GM12878 (cell line): ENCODE results near the gene XPO5. TPM values are rescaled to one million over a fixed set of nuclear protein-coding genes. Genes with fewer than 3 reads are reported as not detected.

ENCODE experiments used
- CBFB ChIP-seq: IDR thresholded peaks from 2 replicates; pipeline ENCODE4 v1.6.1; 2016; ENCODE audit warnings: antibody characterized with exemption, low read depth
- CBX3 ChIP-seq: fragments of 200-600 bp; sonication (generic); IDR thresholded peaks from 2 replicates; pipeline ENCODE4 v1.6.1; 2016; ENCODE audit warnings: low read depth, borderline replicate concordance
- CBX5 ChIP-seq: sonication (generic); IDR thresholded peaks from 2 replicates; pipeline ENCODE4 v1.6.1; 2016; ENCODE audit warnings: low read depth, moderate library complexity, mild to moderate bottlenecking, inconsistent platforms
- ESRRA ChIP-seq: IDR thresholded peaks from 2 replicates; pipeline ENCODE4 v1.6.1; 2012; ENCODE audit warnings: mild to moderate bottlenecking, low read length, improper control_type of control experiment
- FOXK2 ChIP-seq: fragments of 450-650 bp; IDR thresholded peaks from 2 replicates; pipeline ENCODE4 v1.6.1; 2017; ENCODE audit warnings: mild to moderate bottlenecking, moderate library complexity
- HDAC2 ChIP-seq: fragments of 200-600 bp; sonication (generic); IDR thresholded peaks from 2 replicates; pipeline ENCODE4 v1.6.1; 2017
- HDAC6 ChIP-seq: fragments of 200-600 bp; sonication (generic); IDR thresholded peaks from one replicate; pipeline ENCODE4 v1.8.0; 2017; ENCODE audit warnings: antibody characterized with exemption; ENCODE audit not compliant: unreplicated experiment
- HDGF ChIP-seq: fragments of 450-650 bp; IDR thresholded peaks from 2 replicates; pipeline ENCODE4 v1.6.1; 2016; ENCODE audit warnings: antibody characterized with exemption
- HSF1 ChIP-seq: fragments of 150-350 bp; IDR thresholded peaks from 2 replicates; pipeline ENCODE4 v1.6.1; 2014; ENCODE audit warnings: mild to moderate bottlenecking, low read depth, low read length
- IKZF1 ChIP-seq: fragments of 450-650 bp; conservative IDR thresholded peaks from 2 replicates; pipeline ENCODE4 v1.6.1; 2017; ENCODE audit warnings: antibody characterized with exemption, mild to moderate bottlenecking
- JUND ChIP-seq: IDR thresholded peaks from 2 replicates; pipeline ENCODE4 v1.6.1; 2012; ENCODE audit warnings: low read depth, mild to moderate bottlenecking, low read length, improper control_type of control experiment, moderate library complexity
- MEF2A ChIP-seq: IDR thresholded peaks from 2 replicates; pipeline ENCODE4 v1.6.1; 2011; ENCODE audit warnings: low read depth, mild to moderate bottlenecking, low read length, moderate library complexity; ENCODE audit not compliant: insufficient read depth
- MYC ChIP-seq: IDR thresholded peaks from 2 replicates; pipeline ENCODE4 v1.6.1; 2011; ENCODE audit warnings: mild to moderate bottlenecking, low read length, moderate library complexity, inconsistent platforms; ENCODE audit not compliant: insufficient read depth, insufficient replicate concordance, insufficient read length, severe bottlenecking
- PAX5 ChIP-seq: IDR thresholded peaks from 2 replicates; pipeline ENCODE4 v1.6.1; 2011; ENCODE audit warnings: low read depth, low read length, borderline replicate concordance
- POLR2A ChIP-seq: IDR thresholded peaks from 2 replicates; pipeline ENCODE4 v1.6.1; 2011; ENCODE audit warnings: low read depth, mild to moderate bottlenecking, low read length
- RBBP5 ChIP-seq: fragments of 200-600 bp; sonication (generic); conservative IDR thresholded peaks from 2 replicates; pipeline ENCODE4 v1.6.1; 2016
- SP1 ChIP-seq: IDR thresholded peaks from one replicate; pipeline ENCODE4 v1.6.1; 2011; ENCODE audit warnings: low read depth, low read length
- SRF ChIP-seq, 2 experiments: IDR thresholded peaks; 2 replicates each; pipeline ENCODE4 v1.6.1; 2011; ENCODE audit warnings: low read depth in 2 of 2, low read length in 2 of 2, mild to moderate bottlenecking in 1 of 2, moderate library complexity in 1 of 2
- TARDBP ChIP-seq: IDR thresholded peaks from 2 replicates; pipeline ENCODE4 v1.6.1; 2016; ENCODE audit warnings: borderline replicate concordance
- USF2 ChIP-seq: IDR thresholded peaks from 2 replicates; pipeline ENCODE4 v1.6.1; 2011; ENCODE audit warnings: low read depth, low read length, improper control_type of control experiment, borderline replicate concordance
- WRNIP1 ChIP-seq: IDR thresholded peaks from 2 replicates; pipeline ENCODE4 v1.6.1; 2011; ENCODE audit warnings: low read depth, low read length, improper control_type of control experiment, borderline replicate concordance
- ZZZ3 ChIP-seq: IDR thresholded peaks from 2 replicates; pipeline ENCODE4 v1.6.1; 2011; ENCODE audit warnings: low read depth; ENCODE audit not compliant: control insufficient read depth, insufficient read length
- polyA plus RNA-seq, 11 experiments: library from polyadenylated mRNA; depleted of rRNA in 4 of 11; unstranded in 6 of 11; stranded (reverse) in 5 of 11; fragments of >200 nt; fragmentation: Nextera tagmentation in 4 of 11; fragmentation: Illumina TruSeq in 1 of 11; extraction: Ambion mirVana in 4 of 11; extraction: Trizol in 1 of 11; gene quantifications; 1 replicate in 1 of 11; 2 replicates in 10 of 11; pipeline versions ENCODE4 v1.2.1 to v1.2.3, GENCODE V29; 2011 to 2016; ENCODE audit warnings: inconsistent platforms in 2 of 11, missing spikeins in 2 of 11, low read depth in 1 of 11
- total RNA-seq, 4 experiments: library from RNA; depleted of rRNA in 3 of 4; stranded (reverse); fragments of >200 nt in 3 of 4; fragmentation: Illumina TruSeq in 1 of 4; extraction: Trizol in 1 of 4; gene quantifications; 2 replicates each; pipeline versions ENCODE4 v1.2.1 to v1.2.3, GENCODE V29; 2013 to 2021
- TF ChIP-seq, protein P1 (sequence below): fragments of 450-650 bp; IDR thresholded peaks from 2 replicates; pipeline ENCODE4 v1.6.1; 2017; ENCODE audit warnings: mild to moderate bottlenecking, low read depth, inconsistent platforms; ENCODE audit not compliant: poor library complexity, severe bottlenecking
- TF ChIP-seq, protein P2 (sequence below): fragments of 450-650 bp; IDR thresholded peaks from 2 replicates; pipeline ENCODE4 v1.6.1; 2017; ENCODE audit warnings: antibody characterized with exemption, mild to moderate bottlenecking, moderate library complexity

Gene XPO5
- total and polyA plus RNA-seq, 10 of the 15 experiments (the other 5 are each of a cell fraction or from before 2014, with no cell fraction given): 11.3 to 76.0 (median 41.6) TPM

- TF ChIP-seq SP1 (peak; percentile 7), POLR2A (peak; percentile 96), WRNIP1 (no peak; the same call in 1 of the 2 replicates), HDAC6 (no peak), MYC (peak; percentile 80), MEF2A (peak; percentile 62; the same call in 1 of the 2 replicates), IKZF1 (peak; percentile 82), TARDBP (0 out of 2 replicates have a peak, but pooled peaks have one; percentile 20), RBBP5 (no peak), PAX5 (no peak), ESRRA (no peak), FOXK2 (peak; percentile 63; the same call in 1 of the 2 replicates), ZZZ3 (no peak), USF2 (no peak), CBFB (peak; percentile 73; the same call in 1 of the 2 replicates), CBX5 (no peak), HSF1 (no peak), HDAC2 (no peak), HDGF (no peak), CBX3 (no peak), JUND (no peak), SRF (IDR thresholded peaks at IDR 0.05; ENCODE audit: low read depth in 2 of 2, low read length in 2 of 2) (peak in 1 of 2 experiments; percentile 76; a peak in 2 of 4 replicates)
- TF ChIP-seq, protein P1, sequence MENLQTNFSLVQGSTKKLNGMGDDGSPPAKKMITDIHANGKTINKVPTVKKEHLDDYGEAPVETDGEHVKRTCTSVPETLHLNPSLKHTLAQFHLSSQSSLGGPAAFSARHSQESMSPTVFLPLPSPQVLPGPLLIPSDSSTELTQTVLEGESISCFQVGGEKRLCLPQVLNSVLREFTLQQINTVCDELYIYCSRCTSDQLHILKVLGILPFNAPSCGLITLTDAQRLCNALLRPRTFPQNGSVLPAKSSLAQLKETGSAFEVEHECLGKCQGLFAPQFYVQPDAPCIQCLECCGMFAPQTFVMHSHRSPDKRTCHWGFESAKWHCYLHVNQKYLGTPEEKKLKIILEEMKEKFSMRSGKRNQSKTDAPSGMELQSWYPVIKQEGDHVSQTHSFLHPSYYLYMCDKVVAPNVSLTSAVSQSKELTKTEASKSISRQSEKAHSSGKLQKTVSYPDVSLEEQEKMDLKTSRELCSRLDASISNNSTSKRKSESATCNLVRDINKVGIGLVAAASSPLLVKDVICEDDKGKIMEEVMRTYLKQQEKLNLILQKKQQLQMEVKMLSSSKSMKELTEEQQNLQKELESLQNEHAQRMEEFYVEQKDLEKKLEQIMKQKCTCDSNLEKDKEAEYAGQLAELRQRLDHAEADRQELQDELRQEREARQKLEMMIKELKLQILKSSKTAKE: no peak
- TF ChIP-seq, protein P2, sequence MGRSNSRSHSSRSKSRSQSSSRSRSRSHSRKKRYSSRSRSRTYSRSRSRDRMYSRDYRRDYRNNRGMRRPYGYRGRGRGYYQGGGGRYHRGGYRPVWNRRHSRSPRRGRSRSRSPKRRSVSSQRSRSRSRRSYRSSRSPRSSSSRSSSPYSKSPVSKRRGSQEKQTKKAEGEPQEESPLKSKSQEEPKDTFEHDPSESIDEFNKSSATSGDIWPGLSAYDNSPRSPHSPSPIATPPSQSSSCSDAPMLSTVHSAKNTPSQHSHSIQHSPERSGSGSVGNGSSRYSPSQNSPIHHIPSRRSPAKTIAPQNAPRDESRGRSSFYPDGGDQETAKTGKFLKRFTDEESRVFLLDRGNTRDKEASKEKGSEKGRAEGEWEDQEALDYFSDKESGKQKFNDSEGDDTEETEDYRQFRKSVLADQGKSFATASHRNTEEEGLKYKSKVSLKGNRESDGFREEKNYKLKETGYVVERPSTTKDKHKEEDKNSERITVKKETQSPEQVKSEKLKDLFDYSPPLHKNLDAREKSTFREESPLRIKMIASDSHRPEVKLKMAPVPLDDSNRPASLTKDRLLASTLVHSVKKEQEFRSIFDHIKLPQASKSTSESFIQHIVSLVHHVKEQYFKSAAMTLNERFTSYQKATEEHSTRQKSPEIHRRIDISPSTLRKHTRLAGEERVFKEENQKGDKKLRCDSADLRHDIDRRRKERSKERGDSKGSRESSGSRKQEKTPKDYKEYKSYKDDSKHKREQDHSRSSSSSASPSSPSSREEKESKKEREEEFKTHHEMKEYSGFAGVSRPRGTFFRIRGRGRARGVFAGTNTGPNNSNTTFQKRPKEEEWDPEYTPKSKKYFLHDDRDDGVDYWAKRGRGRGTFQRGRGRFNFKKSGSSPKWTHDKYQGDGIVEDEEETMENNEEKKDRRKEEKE: no peak
Observed at GRCh38 chr6:43516697-43517504, 58.9 kb downstream of the XPO5 start, which contains the start of the genes POLR1C and YIPF3 (continued).
